ENCODE results near the gene TDRD6.
"Not testable (repeated sequence)": the region's sequence is repeated elsewhere in the genome, so short reads cannot be mapped to it uniquely, and the experiment has no call there.

Gene TDRD6

DNA sequence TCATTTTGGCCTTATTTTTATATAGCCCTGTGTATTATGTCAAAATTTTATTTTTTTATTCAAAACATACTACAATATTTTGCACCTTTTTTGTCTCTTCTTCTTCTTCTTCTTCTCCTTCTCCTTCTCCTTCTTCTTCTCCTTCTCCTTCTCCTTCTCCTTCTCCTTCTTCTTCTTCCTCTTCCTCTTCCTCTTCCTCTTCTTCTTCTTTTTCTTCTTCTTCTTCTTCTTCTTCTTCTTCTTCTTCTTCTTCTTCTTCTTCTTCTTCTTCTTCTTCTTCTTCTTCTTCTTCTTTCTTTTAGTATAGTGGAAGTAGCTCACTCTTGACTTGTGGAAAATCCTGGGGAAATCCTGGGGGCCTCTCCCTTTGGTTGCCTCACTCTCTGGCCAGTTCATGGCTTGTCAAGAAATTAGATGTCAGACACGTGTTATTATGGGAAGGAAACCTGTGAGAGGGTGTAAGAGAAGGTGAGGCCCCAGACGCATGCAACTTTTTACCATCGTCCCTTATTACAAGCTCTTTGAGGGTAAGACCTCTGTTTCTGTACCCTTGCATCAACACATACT lies 56.6 kb downstream of the TDRD6 start:
- not testable (repeated sequence) for DNase-seq

DNA sequence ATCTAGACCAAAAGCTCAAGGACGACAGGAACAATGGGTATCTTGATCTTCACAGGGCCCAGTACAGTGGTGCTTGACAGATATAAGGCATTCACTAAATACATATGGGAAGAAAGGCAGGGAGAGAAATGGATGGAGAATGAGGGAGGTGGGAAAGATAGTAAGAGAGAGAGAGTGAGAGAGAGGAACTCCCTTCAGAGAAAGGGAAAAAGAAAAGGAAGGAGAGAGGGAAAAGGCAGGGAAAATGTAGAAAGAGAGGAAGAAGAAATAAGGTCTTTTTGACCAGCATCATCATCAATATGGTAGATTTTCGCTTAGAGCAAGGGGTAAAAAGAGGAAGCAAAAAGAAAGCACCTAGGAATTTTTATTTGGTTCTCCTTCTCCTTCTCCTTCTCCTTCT lies 58.3 kb downstream of the TDRD6 start:
- no peak for DNase-seq

DNA sequence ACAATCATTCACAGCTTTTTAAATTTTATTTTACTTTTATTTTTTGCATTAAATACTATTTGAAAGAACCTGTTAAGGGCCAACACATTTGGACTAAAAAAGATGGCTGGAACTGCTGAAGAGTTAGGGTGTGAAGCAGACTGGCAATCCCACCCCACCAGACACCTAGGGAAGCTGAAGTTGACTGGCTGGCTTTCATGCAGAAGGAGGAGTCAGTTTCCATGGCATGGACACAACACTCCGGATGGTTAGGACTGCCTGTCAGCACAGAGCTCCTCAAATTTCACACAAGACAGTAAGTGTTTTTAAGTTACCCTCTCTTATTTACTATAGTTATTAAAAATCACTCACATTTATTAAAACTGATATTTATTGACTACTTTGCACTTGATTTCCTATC lies 59.0 kb downstream of the TDRD6 start, which contains the start of gene ANKRD66:
TSS of gene ANKRD66 (plus strand) at position 238 of the 400 bp plus-strand sequence. CDS start 5,016 bp downstream, outside the sequence.
- no peak for DNase-seq

DNA sequence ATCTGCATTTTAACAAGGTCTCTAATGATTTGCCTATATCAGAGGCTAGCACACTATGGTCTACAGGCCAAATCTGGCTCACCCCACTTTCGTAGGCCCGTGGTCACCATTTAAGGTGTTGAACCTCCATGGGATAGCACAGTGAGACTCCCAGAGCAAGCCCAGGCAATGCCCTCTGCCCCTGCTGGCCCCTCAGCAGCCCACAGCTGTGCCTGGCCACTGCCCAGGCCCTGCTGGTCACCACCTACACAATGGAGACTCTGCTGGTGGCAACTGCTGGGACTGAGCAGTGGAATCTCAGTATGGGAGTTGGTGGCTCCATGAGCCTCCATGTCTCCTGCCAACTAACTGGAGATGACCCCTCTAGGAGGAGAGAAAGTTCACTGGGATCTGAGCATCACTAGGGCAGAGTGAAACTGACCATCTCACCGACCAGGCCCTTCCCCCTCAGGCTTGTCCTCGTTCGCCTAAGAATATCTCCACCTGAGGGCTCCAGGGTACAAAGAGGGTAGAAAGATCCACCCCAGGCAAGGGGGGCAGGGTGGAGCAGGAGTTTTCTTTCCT lies 61.3 kb downstream of the TDRD6 start:
- DNase-seq: no peak

DNA sequence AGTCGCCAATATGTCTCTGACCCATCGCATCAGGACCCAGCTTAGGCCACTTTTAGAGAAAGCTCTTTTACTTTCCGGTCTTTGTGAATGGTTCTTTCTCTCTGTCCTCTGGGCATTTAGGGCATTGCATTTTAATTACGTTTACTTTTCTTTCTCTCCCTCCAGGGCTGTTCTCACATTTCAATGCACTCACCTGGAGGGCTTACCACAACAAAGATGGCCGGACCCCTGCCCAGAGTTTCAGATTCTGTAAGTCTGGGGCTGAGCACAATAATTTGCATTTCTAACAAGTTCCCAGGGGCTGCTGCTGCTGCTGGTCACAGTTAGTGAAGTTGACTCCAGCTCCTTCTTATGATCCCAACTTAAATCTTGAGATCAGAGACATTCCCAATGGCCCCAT lies 62.0 kb downstream of the TDRD6 start:
- DNase-seq: no peak

DNA sequence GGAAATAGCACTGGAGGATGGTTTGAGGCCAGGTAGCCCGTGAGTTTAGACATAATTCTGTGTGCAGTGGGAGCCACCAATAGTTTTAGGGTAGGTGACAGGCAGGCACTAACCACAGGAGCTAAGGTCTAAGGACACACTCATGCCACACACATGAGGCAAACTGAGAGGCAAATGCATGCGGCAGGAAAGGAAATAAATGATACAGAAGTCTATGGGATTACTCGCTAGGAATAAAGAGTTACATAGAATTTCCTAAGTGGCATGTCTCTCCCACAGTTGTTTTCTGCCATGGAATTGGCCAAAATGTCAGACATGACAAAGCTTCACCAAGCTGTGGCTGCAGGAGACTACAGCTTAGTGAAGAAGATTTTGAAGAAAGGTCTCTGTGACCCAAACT lies 64.0 kb downstream of the TDRD6 start:
- no peak for DNase-seq
